Activated gamma-delta T cell treated with anti-CD3 and anti-CD28 coated beads, Interleukin-2, amount 50 U/mL, for 16 hours (primary cell): ENCODE measurements around the gene SMPD3.

Source experiments
- DNase-seq: peaks from one replicate; pipeline ENCODE4 v3.0.0-alpha.2; 2020; ENCODE audit warnings: low read depth

The SMPD3 gene

DNA sequence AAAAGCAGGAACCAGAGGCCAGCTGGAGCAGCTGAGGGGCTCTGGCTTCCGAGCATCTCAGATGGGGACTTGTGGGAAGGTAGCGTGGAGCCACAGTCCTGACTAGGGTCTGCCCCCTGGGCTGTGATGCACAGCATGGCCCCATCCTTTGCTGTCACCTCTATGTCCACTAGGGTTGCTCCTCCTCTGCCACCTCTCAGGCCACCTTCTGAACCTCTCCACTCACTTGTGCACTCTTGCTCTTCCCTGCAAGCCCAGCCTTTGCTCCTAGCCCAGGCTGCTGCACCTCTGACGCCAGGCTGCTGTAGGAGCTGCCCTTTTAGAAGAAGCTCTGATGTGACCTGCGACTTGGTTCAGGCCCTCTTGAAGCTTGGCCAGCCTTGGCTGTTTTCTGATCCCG is 24.3 kb upstream of the SMPD3 start:
- DNase-seq: no peak

DNA sequence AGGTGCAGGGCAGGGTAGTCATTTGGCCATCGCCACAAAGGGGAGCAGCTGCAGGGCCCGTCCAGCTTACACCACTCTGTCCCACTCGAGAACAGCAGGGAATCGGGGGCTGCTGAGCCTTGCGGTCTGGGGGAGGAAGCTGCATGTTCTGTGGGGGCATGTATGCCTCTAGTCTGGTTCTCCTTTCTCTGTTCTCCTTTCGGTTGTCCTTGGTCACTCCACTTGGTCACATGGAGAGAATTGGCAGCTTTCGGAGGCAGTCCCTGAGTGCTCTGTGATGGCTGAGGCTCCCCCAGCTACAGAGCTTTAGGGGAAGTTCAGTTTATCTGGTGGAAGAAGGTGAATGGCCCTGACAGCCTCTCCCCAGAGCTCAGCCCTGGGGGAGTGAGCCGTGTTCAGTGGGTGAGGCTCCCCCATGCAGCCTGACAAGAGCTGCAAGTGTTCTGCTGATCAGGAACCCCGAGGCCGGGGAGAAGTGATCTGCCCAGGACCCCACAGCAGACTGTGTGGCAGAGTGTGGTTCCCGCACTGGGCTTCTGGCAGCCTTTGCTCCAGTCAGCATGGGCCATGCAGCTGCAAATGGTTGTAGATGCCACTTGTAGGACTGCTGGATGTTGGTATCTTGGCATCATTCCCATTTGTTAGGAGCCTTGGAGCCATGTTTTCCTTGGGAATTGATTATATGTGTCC is 22.3 kb upstream of the SMPD3 start:
- no peak for DNase-seq

DNA sequence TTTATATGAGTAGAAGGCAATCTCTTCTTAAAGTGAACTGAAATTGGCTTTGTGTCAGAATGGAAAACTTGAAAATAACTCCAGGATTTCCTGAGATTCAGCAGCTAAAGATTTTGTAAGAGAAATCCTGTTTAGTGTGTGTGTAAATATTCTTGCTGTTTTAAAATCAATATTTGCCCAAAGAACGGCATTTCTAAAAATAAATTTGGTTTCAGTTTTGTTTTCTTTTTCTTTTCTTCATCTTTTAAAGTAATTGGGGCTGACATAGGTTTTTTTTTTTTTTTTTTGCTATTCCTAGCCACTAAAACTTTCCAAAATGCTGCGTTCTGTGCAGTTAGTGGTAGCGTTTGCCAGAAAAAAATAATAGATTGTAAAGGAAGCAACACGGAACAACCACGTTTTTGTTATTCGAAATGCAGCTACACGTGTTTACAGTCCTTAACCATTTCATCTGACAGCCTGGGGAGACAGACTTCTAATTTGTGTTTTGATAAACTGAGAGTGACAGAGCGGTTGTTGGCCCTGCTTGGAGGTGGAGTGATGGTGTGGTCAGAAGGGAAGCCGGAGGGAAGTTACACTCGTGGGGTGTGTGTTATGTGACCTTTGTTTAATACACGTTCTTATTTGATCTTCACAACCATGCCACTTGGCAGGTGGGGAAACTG is 21.6 kb upstream of the SMPD3 start:
- no peak for DNase-seq

DNA sequence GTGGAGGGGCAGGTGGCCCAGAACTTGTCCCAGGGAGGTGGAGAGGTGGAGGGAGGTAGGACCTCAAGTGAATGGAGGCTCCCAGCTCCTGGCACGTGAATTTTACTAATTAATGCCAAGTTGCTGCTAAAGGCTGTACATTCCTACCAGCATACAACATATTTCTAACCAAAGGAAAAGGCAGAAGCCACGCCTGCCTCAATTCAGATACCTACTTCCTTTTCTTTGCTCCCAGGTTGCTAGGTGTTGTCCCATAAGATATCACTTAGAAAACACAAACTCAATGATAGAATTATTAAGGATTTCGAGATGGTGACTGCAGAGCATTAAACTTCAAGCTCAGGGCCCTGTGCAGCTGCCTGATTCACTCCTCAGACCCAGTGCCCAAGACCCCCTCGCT is 20.5 kb upstream of the SMPD3 start:
- DNase-seq: no peak

DNA sequence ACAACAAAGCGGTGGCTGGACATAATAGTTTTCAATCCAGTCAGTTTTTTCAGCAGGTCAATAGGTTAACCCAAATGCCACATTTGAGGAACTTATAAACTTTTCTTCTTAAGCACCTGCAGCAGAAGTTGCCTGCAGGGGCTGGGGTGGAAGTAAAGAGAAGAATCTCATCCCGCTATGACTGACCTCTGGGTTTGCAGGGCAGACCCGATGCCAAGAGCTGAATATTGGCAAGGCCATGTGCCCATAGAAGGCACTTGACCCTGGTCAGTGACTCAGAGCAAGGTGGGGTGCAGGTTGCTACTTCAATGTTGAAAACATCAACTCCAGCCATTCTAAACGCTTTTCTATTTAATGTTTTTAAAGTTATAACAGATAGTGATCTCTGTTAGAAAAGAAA is 17.9 kb upstream of the SMPD3 start:
- no peak for DNase-seq

DNA sequence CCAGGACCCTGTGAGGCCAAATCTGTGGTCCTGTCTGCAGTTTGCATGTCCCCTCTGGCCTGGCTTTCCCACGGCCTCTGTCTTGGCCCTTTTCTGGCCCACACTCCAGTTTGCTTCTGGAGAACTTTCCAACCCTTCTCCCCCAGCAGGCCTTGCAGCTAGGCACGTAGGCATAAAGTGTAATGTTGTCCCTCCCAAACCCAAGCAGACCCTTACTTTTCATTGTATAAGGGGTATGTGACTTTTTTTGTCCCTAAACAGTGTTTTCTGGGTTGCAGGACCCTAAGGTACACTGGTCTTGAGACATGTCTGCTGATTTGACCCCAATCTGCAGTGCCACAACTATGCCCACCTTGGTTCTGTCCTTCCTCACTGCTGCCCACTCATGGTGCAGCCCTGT is 15.6 kb upstream of the SMPD3 start:
- DNase-seq: no peak

DNA sequence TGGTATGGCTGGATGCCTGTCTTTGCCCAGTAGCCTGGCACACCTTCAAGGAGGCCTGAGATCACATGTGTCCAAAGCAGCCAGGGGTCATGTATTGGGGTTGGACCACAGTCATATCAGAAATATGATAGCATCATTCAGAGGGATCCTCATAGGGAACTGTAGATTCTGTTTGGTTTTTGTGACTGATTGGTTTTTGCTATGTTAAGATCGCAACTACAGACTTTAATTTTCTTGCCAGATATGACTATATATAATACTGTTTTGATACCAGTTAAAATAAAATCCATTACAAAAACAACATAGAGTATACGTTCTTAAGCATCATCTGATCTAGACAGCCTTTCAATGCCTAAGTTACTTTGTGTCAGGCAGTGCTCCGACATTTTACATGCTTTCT is 11.8 kb upstream of the SMPD3 start:
- no peak for DNase-seq

DNA sequence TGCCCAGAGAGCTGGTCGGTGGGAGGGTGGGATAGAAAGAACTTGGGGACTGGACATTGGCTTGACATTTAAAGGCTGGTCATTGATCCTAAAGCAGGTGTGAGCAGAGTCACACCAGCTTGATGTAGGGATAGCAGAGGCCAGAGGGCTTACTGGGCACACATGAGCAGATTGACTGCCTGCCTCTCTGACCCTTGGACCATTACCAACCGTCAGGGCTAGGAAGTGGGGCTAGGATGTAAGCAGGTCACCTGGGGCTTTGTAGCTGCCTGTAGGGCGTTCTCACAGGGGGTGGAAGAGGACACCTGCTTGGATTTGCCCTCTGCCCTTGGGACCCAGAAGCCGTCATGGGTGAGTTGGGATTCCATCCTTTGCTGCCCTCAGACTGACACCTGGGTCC is 11.1 kb upstream of the SMPD3 start:
- no peak for DNase-seq

DNA sequence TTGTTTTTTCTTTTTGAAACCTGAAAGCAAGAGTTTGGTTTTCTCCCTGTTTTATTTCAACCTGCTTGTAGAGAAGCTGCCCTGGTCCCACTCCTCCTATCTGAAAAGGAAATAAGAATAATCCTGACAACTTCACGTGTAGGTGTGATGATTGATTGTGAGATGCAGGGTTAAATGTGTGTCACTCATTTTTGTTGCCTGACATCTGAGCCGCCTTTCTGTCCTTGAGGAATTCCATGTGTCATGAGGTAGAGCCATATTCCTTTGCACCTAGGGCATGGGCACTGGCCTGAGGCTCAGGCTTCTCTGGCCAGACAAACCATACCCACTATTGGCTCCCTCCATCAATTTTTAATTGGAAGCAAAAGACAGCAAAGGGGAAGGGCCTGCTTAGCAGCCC is 10.2 kb upstream of the SMPD3 start:
- no peak for DNase-seq

DNA sequence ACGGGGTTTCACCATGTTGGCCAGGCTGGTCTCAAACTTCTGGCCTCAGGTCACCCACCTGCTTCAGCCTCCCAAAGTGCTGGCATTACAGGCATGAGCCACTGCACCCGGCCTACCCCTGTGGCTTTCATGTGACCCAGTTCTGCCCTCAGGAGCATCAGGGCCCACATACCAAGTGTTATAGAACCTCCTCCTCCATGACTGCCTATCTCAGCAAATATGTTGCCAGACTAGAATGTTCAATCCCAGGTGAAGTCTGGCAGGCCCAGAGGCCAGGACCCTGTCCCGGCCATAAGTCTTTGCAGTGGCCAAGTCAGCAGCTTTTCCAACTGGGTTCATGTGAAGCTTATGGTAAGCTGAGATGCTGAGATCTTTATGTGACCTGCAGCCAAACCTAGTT is 9.8 kb upstream of the SMPD3 start:
- no peak for DNase-seq

DNA sequence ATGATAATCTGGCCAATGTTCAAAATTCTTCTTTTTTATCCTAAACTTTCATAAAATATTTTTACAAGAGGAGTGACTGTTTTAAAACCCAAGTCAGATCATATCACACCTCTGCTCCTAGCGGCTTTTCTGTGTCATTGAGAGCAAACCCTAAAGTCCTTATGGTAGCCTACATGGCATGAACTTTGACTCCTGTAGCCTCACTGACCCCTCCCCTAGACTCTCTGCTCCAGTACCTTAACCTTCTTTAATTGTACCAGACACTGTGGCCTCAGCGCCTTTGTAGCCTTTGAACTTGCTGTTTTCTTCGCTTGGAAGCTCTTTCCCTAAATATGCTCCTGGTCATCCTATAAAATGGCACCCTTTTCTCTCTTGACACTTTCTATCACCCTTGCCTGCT is 7.3 kb upstream of the SMPD3 start:
- no peak for DNase-seq

DNA sequence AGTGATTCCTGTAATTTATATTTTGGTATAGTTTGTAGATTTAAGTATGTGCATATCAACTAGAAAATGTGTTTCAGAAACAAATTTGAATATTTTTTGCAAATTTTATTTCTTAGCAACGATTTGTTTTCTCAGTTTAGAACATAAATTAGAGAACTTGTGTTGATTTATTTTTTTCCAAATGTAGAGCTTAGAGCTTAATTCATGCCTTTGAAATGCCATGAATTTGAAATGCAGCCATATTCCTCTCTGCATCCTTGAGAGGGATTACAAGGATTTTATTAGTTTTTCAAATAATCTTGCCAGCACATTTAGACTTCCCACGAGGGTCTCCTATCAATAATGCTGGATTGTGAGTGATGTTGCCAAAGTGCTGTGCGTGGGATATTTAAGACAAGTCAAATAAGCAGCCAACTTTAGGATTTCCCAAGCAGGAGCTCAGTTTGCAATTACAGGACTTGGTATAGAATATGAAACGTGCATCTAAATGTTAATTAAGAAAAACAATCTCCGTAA is 6.7 kb upstream of the SMPD3 start:
- no peak for DNase-seq

DNA sequence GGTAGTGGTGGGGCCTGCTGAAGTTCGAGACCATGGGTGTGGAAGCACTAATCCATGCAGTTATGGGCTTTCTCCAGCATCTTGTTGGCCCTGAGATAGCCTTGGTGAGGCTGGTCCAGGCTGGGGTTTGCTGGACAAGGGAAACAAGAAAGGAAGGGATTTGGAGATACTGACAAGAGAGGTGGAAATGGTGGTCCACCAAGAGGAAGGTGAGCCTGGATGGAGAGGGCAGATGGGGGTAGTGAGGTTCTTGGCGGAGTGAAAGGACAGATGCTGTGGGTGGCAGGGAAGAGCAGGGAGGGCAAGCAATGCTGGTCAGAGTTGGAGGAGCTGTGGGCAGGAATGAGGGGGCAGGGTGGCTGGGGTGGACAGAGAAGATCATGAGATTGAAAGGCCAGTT is 5.5 kb upstream of the SMPD3 start:
- DNase-seq: no peak

DNA sequence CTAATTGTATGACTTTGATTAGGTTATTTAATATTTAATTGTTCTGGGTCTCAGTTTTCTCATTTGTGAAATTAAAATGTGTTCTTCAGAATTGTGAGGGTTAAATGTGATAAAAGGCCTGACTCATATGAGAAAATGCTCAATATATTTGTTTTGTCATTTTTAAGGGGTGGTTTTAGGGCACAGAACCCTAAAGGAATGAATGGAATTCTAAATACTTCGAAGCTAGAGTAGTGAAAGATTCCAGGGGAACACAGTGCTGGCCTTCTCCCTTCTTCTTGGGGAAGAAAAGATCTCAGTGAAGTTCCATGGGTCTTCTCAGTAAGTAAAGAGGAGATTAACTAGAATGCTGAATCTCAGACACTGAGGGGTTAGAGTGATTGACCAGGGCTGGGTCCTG is 3.9 kb upstream of the SMPD3 start:
- no peak for DNase-seq

DNA sequence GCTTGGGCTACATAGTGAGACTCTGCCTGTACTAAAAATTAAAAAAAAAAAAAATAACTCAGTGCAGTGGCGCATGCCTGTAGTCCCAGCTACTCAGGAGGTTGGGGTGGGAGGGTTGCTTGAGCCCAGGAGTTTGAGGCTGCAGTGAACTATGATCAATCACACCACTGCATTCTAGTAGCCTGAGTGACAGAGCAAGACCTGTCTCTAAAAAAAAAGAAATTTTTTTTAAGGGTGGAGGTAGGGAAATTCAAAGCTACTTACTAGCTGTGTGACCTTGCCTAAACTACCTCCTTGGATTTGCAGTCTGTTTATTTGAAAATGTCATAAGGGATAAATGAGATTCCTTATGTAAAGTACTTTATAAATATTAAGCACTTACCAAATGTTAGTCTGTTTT is 3.4 kb upstream of the SMPD3 start:
- DNase-seq: no peak

DNA sequence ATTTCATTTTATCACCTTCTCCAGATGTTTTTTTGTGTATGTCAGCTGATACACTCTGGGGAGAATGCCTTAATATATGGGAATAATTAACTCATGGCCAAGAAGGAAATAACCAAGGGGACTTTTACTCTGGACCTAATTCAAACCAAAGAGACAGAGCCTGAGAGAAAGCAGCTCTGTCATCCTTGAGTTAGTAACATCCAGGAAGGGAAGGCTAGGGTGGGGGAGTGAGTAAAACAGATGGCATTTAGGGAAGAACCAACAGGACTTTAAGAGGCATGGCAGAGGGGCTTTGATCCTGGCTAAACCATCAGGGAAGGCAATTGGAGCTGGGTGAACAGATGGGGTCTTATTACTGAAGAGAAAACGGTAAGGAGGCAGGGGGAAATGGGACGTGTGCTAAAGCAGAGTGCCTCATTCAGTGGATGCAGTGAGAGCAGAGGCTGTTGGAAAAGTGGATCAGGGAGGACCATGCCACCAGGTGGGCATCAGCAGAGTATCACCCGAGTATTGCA is 2.5 kb upstream of the SMPD3 start:
- DNase-seq: no peak

DNA sequence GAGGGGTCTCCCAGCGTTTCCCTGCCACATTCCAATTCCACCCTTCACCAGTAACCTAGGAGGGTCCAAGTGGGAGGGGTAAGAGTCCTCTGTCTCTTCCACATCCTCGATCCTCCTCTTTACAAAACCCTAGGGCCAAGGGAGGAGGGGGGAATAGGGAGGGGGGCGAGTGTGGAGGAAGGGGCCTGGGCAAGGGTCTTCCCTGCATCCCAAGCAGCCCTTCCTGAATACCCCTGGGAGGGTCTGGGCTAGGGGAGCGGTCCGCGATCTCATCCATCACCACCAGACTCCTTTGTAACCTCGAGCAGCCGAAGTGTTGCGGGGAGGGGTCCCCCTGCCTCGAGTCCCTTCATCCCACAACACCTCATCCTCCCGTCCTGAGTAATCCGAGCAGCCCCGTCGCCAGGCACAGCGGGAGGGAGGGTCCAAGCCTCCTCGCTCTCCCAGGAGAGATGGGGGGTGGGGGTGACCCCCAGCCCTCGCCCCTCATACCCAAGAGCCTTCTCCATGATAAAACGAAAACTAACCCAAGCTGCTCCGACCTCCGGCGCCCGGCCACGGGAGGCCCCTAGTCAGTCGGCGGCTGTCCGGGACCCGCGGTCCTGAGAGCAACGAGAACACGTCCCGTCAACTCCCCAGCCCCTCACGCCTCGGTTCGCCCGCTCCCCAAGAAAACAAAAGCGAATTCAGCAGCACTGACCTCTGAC is 502 bp downstream of the SMPD3 start:
- no peak for DNase-seq

DNA sequence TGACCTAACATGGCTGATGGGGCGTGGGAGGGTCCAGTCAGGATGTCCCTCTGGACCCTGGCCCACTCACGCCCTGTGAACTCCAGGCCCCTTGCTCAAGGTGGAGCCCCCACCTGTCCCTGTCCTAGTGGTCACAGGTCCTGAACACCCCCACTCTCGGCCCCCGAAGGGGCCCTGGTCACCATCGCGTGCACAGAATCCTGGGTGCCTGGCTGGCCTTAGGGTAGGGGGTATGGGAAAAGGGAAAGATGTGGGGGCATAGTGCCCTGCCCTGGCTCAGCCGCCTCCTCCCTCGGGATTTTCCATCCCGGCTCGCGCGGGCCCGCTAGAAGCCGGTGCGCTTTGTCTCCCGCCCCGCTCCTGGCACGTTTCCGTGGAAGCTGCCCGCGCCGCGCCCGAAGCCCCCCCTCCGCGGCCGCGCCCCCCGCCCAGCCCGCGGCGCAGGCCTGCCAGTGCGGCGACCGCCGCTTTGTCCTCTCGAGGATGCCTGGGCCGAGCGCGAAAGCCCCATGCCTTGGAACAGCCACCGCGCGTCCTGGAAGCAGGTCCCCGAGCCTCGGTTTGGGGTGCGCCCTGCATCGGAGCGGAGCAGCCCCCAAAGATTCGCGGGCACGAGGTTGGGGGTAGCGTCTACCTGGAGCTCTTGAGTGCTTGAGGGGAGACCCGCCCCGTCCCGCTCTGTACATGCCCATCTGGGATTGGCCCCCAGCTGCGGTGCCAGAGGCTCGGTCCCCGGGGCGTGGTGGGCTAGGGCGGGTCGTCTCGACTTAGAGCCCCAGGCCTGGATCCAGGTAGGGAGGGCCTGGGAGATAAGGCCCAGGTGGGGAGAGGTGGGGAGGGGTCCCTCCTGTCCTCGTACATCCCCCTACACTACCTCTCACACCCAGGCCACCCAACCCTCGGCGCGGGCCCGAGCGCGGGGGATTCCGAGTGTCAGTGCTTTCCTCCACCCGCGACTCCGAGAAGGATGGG is 1.3 kb downstream of the SMPD3 start:
- no peak for DNase-seq

DNA sequence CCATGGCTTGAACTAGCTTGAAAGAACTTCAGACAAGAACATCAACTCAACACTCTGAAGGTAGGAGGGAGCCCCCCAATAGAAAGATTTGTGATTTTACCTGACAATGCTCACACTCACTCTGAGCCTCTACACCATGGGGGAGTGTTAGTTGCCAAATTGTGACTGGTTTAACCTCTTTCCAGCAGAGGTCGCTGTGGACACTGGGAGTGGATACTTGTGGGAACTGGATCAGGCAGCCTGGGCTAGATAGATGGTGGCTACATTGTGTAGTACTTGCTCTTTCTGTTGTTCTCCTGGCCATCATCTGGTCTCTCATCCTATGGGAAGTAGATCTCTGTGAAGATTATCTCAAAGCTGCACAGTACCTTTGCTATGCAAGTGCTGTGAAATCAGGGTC is 2.9 kb downstream of the SMPD3 start:
- no peak for DNase-seq

DNA sequence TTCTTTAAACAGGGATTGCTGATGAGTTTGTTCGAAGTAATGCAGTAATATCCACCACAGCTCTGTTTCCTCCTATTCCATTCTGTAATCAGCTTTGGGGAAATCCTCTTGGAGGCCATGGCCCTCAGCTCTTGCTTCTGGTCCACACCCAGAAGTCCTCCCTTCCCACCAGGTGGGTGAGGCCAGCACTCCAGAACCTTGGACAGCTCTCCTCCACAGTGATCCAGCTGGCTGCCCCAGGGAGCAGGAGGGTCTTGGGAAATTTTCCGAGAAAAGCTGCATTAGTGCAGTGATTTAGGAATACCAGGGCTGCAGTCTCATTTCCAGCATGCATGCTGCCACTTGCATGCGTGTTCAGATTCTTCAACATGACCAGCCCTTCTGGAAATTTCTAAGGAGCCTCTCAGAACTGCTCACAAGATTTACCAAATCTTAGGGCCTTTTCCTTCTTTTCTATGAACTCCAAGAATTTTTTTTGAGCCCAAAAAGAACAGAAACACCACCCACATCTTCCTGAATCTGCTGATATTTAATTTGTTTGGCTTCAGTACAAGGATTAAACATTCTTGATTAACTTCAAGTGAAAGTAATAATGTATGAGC is 4.2 kb downstream of the SMPD3 start:
- no peak for DNase-seq

DNA sequence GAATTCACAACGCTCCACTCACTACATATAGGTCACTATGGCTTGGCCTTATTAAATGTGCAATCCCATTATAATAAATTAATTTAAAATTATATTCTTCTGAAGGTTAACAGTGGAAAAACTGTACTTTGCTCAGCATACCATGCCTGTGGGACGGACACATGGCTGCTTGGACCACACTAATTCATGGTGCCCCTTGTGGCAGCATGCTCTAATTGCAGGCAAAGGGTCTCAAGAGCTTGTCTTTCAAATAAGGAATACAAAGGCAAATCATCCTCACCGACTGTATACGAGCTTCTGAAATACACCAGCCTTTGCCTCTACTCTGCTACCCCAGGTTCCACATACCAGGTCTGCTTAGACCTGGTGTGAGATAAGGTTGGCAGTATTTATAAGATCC is 11.7 kb downstream of the SMPD3 start:
- DNase-seq: no peak
